ENCODE results near the gene DMAP1. TPM values are rescaled to one million over a fixed set of nuclear protein-coding genes. Genes with fewer than 3 reads are reported as not detected.

Gene DMAP1, protein sequence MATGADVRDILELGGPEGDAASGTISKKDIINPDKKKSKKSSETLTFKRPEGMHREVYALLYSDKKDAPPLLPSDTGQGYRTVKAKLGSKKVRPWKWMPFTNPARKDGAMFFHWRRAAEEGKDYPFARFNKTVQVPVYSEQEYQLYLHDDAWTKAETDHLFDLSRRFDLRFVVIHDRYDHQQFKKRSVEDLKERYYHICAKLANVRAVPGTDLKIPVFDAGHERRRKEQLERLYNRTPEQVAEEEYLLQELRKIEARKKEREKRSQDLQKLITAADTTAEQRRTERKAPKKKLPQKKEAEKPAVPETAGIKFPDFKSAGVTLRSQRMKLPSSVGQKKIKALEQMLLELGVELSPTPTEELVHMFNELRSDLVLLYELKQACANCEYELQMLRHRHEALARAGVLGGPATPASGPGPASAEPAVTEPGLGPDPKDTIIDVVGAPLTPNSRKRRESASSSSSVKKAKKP
- 10 to 100 TPM; 61.1 to 73.3 (median 67.3) TPM for total RNA-seq
- 23.2 TPM for total RNA-seq (2013)

DNA sequence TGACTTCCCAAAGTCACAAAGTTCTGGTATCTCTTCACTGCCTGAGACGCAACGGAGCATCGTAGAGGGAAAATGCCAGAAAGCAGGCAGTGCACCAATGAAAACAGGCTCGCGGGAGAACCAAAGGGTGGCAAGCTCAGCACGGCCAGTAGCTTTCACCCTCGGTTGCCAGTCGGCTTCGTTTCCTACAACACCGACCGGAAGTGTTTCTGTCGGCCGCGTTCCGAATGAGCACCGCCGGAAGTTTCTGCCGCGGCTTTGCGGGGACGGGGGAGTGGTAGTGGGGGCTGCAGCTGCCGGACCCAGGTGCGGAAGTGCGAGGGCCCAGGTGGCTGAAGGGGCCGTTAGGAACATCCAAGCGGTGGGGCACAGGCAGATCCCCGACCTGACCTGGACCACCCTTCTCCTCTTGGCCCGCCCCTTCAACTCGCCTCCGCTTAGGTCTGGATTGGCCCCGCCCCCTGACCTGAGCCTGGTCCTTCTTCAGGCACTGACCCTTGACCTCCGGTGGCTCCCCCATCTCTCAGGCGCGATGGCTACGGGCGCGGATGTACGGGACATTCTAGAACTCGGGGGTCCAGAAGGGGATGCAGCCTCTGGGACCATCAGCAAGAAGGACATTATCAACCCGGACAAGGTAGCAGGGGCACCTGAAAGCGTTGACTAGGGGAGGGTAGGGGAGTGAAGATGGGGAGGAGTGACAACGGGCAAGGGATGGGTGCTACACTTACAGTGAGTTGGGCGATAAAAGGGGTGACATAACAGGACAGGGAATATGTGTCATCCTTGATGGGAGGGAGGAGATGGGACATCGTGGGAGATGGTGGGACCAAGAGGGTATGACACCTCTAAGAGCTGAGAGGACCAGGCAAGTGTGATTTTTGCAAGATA, at the start of gene DMAP1:
Gene DMAP1 (plus strand): TSS at position 250 of the 891 bp plus-strand sequence. CDS start 283 bp downstream, at position 533.
- ATAC-seq (peak; percentile 83 to 88 (median 84)), DNase-seq (peak; percentile 82 to 93)
- H3K9me3 Mint-ChIP-seq, result no peaks in the 10 kb centered on the region
- WGBS (ENCODE audit: insufficient coverage), result under 1% methylated on average over 44 of the region's 44 CpGs
- Histone ChIP-seq H3K36me3 (ENCODE audit: control insufficient read depth, insufficient read depth, low read length) (peaks cover 17% of the 10 kb centered on the region), H3K4me3 (ENCODE audit: low read length) (peak within 1 kb of the TSS; percentile 87), H3K27me3 (ENCODE audit: control insufficient read depth, insufficient read depth, low read length) (no peaks in the 10 kb centered on the region), H3K9me3 (ENCODE audit: control insufficient read depth, insufficient read depth, low read length) (no peaks in the 10 kb centered on the region), H3K4me1 (ENCODE audit: control insufficient read depth, insufficient read depth, low read length) (peaks cover 23% of the 10 kb centered on the region), H3K27ac (ENCODE audit: low read length) (peak within 1 kb of the TSS; percentile 64)
- intact Hi-C loops (cut with micrococcal nuclease), result no loop called here
- TF ChIP-seq, protein P1, sequence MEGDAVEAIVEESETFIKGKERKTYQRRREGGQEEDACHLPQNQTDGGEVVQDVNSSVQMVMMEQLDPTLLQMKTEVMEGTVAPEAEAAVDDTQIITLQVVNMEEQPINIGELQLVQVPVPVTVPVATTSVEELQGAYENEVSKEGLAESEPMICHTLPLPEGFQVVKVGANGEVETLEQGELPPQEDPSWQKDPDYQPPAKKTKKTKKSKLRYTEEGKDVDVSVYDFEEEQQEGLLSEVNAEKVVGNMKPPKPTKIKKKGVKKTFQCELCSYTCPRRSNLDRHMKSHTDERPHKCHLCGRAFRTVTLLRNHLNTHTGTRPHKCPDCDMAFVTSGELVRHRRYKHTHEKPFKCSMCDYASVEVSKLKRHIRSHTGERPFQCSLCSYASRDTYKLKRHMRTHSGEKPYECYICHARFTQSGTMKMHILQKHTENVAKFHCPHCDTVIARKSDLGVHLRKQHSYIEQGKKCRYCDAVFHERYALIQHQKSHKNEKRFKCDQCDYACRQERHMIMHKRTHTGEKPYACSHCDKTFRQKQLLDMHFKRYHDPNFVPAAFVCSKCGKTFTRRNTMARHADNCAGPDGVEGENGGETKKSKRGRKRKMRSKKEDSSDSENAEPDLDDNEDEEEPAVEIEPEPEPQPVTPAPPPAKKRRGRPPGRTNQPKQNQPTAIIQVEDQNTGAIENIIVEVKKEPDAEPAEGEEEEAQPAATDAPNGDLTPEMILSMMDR (IDR thresholded peaks at IDR 0.05), result no peak
- peaks cover 34 to 45% of the 10 kb centered on the region in 2 donors for H3K4me1 Mint-ChIP-seq
- peak within 1 kb of the TSS; percentile 95 for H3K4me3 Mint-ChIP-seq
- no peaks in the 10 kb centered on the region for H3K36me3 Mint-ChIP-seq
- peak within 1 kb of the TSS; percentile 89 to 92 for H3K27ac Mint-ChIP-seq
- no peaks in the 10 kb centered on the region for H3K27me3 Mint-ChIP-seq (ENCODE audit: low read depth in 2 of 2)

GRCh38 chr1:44168520-44169098, 44.7 kb upstream of the DMAP1 start:
- no peaks in the 10 kb centered on the region for H3K27me3 ChIP-seq (ENCODE audit: control insufficient read depth, insufficient read depth, low read length)
- Mint-ChIP-seq H3K4me3 (no peak overlapping the region), H3K27ac (no peak overlapping the region), H3K9me3 (peaks cover 0 to 7% of the 10 kb centered on the region in 2 donors), H3K27me3 (ENCODE audit: low read depth in 2 of 2) (peaks cover 20 to 25% of the 10 kb centered on the region in 2 donors), H3K4me1 (peaks cover 6 to 9% of the 10 kb centered on the region in 2 donors), H3K36me3 (peaks cover 11% of the 10 kb centered on the region)
- TF ChIP-seq, protein P1 (IDR thresholded peaks at IDR 0.05), result no peak
- no peak overlapping the region for H3K4me3 ChIP-seq (ENCODE audit: low read length)
- H3K4me1 ChIP-seq (ENCODE audit: control insufficient read depth, insufficient read depth, low read length), result peaks cover 6% of the 10 kb centered on the region
- ATAC-seq (peak in 1 of 3 donors; percentile 21), DNase-seq (no peak)
- 72% methylated on average over 5 of the region's 5 CpGs for WGBS (ENCODE audit: insufficient coverage)
- no peak overlapping the region for H3K27ac ChIP-seq (ENCODE audit: low read length)
- intact Hi-C loops (cut with micrococcal nuclease), result no loop called here
- H3K36me3 ChIP-seq (ENCODE audit: control insufficient read depth, insufficient read depth, low read length), result no peaks in the 10 kb centered on the region
- H3K9me3 ChIP-seq (ENCODE audit: control insufficient read depth, insufficient read depth, low read length), result peaks cover 5% of the 10 kb centered on the region

DNA sequence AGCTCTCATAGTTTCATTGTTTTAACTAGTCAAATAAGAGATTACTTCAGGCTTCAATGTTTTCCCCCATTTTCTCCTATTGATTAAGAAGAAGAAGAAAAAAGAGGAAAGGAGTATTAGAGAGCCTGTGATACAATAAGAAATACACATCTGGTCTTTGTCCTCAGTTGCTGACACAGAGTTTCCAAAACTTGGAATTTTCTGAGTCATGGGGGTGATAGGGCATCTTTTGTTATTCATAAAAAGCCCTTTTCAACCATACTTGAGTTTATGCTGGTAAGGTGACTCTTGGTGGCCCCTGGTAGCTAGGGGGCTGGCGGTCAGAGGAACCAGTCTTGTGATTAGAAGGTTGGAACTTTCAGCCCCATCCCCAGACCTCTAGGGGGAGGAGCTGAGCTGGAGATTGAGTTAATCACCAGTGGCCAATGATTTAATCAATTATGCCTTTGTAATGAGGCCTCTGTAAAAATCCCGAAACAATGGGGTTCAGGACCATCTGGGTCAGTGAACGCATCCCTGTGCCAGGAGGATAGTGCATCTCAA, 42.9 kb upstream of the DMAP1 start:
- Mint-ChIP-seq H3K4me1 (peaks cover 6 to 9% of the 10 kb centered on the region in 2 donors), H3K4me3 (no peak overlapping the region), H3K27ac (no peak overlapping the region), H3K9me3 (peaks cover 0 to 7% of the 10 kb centered on the region in 2 donors), H3K36me3 (peaks cover 11% of the 10 kb centered on the region), H3K27me3 (ENCODE audit: low read depth in 2 of 2) (peaks cover 14 to 33% of the 10 kb centered on the region in 2 donors)
- no peak overlapping the region for H3K27ac ChIP-seq (ENCODE audit: low read length)
- TF ChIP-seq, protein P1 (IDR thresholded peaks at IDR 0.05), result no peak
- ATAC-seq (no peak), DNase-seq (no peak)
- H3K9me3 ChIP-seq (ENCODE audit: control insufficient read depth, insufficient read depth, low read length), result peaks cover 5% of the 10 kb centered on the region
- no peaks in the 10 kb centered on the region for H3K36me3 ChIP-seq (ENCODE audit: control insufficient read depth, insufficient read depth, low read length)
- no peak overlapping the region for H3K4me3 ChIP-seq (ENCODE audit: low read length)
- H3K4me1 ChIP-seq (ENCODE audit: control insufficient read depth, insufficient read depth, low read length), result peaks cover 6% of the 10 kb centered on the region
- intact Hi-C loops (cut with micrococcal nuclease), result no loop called here
- H3K27me3 ChIP-seq (ENCODE audit: control insufficient read depth, insufficient read depth, low read length), result no peaks in the 10 kb centered on the region
- WGBS (ENCODE audit: insufficient coverage), result 74% methylated on average over 2 of the region's 3 CpGs
